Esophagus muscularis mucosa (tissue), 3 donors: ENCODE data around the gene SDC1.
"Not testable (repeated sequence)": the region's sequence is repeated elsewhere in the genome, so short reads cannot be mapped to it uniquely, and the experiment has no call there.

Experiments
- CTCF ChIP-seq, 3 experiments: fragments of 200-600 bp in 2 of 3; fragments of 450-650 bp in 1 of 3; sonication (generic) in 2 of 3; IDR thresholded peaks; one replicate each; pipeline ENCODE4 v1.5.1; 2017 to 2019; ENCODE audit warnings: antibody characterized with exemption in 3 of 3, mild to moderate bottlenecking in 2 of 3, moderate library complexity in 1 of 3
- POLR2A ChIP-seq: fragments of 450-650 bp; IDR thresholded peaks from one replicate; pipeline ENCODE4 v1.6.1; 2017; ENCODE audit warnings: antibody characterized with exemption, moderate library complexity, mild to moderate bottlenecking, low read depth

GRCh38 chr2:20268317-20268716, 43.4 kb upstream of the SDC1 start:
- not testable (repeated sequence) for TF ChIP-seq POLR2A; CTCF (IDR thresholded peaks at IDR 0.05)
